NT2/D1 (cell line): Measurements from ENCODE around the gene MRPS33.
"Not testable (repeated sequence)": the region's sequence is repeated elsewhere in the genome, so short reads cannot be mapped to it uniquely, and the experiment has no call there.

Source experiments
- SUZ12 ChIP-seq: IDR thresholded peaks from 2 replicates; pipeline ENCODE4 v1.6.1; 2011; ENCODE audit not compliant: insufficient read length, insufficient read depth; ENCODE audit errors: extremely low read depth
- YY1 ChIP-seq: IDR thresholded peaks from 2 replicates; pipeline ENCODE4 v1.6.1; 2011; ENCODE audit not compliant: insufficient read length, insufficient read depth

- not testable (repeated sequence) for TF ChIP-seq YY1, SUZ12
Measured at GRCh38 chr7:140956997-140957396, 57.8 kb downstream of the MRPS33 start.
